ENCODE data around the gene GPRC5C.

The GPRC5C gene

DNA sequence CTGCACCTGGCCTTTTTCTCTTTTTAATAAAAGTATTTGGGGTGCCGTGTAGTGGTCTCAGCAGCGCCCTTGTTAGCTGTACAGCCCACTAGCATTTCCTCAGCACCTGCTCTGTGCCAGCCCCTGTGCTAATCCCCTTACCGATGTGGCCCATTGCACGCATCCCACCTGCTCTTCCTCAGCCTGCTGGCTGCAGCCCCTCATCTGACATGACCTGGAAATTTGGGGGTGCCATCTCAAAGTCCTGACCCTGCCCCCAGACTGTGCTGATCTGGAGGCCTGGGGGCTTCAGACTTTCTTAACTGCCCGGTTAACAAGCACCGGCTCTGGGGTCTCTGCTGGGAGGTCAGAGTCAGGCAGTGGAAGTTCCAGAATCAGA lies 10.4 kb downstream of the GPRC5C start:
- Histone ChIP-seq H3K27ac (ENCODE audit: low read length) (no peak overlapping the region), H3K27me3 (ENCODE audit: insufficient read depth, low read length, poor library complexity) (no peaks in the 10 kb centered on the region), H3K4me3 (ENCODE audit: low read depth in 1 of 2, low read length in 2 of 2) (no peak overlapping the region), H4K20me1 (ENCODE audit: insufficient read depth, low read length) (no peaks in the 10 kb centered on the region), H3K4me2 (ENCODE audit: insufficient read depth, low read length) (no peak overlapping the region), H3K9ac (ENCODE audit: low read depth, low read length) (no peak overlapping the region), H2AFZ (ENCODE audit: low read depth, low read length) (no peak overlapping the region), H3K36me3 (ENCODE audit: insufficient read depth, low read length) (no peaks in the 10 kb centered on the region), H3K79me2 (ENCODE audit: insufficient read depth, low read length) (no peaks in the 10 kb centered on the region), H3K4me1 (ENCODE audit: insufficient read depth, low read length) (no peaks in the 10 kb centered on the region), H3K9me3 (ENCODE audit: insufficient read depth, low read length, severe bottlenecking) (peaks cover 10% of the 10 kb centered on the region)
- DNase-seq (no peak), ATAC-seq (ENCODE audit: insufficient read depth, low read depth) (no peak)
- no peak for TF ChIP-seq EZH2 (IDR thresholded peaks at IDR 0.05; ENCODE audit: borderline replicate concordance, low read depth, low read length, severe bottlenecking)
- TF ChIP-seq, protein P1, sequence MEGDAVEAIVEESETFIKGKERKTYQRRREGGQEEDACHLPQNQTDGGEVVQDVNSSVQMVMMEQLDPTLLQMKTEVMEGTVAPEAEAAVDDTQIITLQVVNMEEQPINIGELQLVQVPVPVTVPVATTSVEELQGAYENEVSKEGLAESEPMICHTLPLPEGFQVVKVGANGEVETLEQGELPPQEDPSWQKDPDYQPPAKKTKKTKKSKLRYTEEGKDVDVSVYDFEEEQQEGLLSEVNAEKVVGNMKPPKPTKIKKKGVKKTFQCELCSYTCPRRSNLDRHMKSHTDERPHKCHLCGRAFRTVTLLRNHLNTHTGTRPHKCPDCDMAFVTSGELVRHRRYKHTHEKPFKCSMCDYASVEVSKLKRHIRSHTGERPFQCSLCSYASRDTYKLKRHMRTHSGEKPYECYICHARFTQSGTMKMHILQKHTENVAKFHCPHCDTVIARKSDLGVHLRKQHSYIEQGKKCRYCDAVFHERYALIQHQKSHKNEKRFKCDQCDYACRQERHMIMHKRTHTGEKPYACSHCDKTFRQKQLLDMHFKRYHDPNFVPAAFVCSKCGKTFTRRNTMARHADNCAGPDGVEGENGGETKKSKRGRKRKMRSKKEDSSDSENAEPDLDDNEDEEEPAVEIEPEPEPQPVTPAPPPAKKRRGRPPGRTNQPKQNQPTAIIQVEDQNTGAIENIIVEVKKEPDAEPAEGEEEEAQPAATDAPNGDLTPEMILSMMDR (IDR thresholded peaks at IDR 0.05; ENCODE audit: borderline replicate concordance, extremely low read depth, low read length, poor library complexity, severe bottlenecking) = no peak

DNA sequence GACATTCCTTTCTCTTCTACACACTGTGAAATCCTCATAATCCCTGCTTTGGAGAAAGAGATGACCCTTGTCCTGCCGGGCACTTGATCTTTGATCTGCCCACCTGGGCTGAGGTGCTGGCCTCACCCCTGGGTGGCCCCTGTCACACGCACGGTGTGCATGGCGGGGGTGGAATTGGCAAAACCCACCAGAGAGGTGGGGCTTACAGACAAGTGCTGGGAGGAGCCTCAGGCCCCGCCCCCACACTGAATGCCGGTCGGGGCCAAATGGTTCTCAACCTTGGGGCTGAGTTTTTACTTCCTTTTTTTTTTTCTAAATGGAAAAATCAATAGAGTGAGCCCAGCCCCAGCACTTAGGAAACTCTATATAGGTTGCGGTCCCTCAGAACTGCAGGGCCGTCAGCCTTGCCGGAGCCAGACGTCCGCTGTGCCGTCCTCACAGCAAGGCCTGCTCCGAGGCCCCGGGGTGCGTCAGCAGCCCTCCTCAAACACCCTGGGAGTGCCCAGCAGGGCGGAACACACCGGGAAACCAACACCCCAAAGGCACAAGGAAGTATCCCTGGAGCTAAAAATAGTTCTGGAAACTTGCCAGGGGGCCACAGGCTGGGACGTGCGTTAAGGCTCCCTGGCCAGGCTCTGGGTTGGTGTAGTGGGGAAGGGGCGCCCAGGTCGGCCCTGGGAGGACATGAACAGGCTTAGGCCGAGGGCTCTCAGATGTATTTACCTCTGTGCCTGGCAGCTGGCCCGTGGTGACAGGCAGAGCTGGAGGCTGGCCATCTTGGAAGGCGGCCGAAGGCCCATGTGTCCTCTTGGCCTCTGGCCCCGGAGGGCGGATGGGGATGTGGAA lies 11.0 kb downstream of the GPRC5C start:
- no peaks in the 10 kb centered on the region for H3K79me2 ChIP-seq (ENCODE audit: insufficient read depth, low read length)
- H3K36me3 ChIP-seq (ENCODE audit: insufficient read depth, low read length) = no peaks in the 10 kb centered on the region
- H2AFZ ChIP-seq (ENCODE audit: low read depth, low read length) = no peak overlapping the region
- H3K4me1 ChIP-seq (ENCODE audit: insufficient read depth, low read length) = no peaks in the 10 kb centered on the region
- ATAC-seq (ENCODE audit: insufficient read depth, low read depth) = no peak
- H3K27me3 ChIP-seq (ENCODE audit: insufficient read depth, low read length, poor library complexity) = no peaks in the 10 kb centered on the region
- no peak overlapping the region for H3K4me3 ChIP-seq (ENCODE audit: low read depth in 1 of 2, low read length in 2 of 2)
- H3K9ac ChIP-seq (ENCODE audit: low read depth, low read length) = no peak overlapping the region
- H3K4me2 ChIP-seq (ENCODE audit: insufficient read depth, low read length) = no peak overlapping the region
- no peak for DNase-seq
- TF ChIP-seq EZH2 (IDR thresholded peaks at IDR 0.05; ENCODE audit: borderline replicate concordance, low read depth, low read length, severe bottlenecking) = no peak
- H3K27ac ChIP-seq (ENCODE audit: low read length) = no peak overlapping the region
- no peaks in the 10 kb centered on the region; the same call in 1 of the 2 replicates for H4K20me1 ChIP-seq (ENCODE audit: insufficient read depth, low read length)
- peaks cover 6% of the 10 kb centered on the region for H3K9me3 ChIP-seq (ENCODE audit: insufficient read depth, low read length, severe bottlenecking)

DNA sequence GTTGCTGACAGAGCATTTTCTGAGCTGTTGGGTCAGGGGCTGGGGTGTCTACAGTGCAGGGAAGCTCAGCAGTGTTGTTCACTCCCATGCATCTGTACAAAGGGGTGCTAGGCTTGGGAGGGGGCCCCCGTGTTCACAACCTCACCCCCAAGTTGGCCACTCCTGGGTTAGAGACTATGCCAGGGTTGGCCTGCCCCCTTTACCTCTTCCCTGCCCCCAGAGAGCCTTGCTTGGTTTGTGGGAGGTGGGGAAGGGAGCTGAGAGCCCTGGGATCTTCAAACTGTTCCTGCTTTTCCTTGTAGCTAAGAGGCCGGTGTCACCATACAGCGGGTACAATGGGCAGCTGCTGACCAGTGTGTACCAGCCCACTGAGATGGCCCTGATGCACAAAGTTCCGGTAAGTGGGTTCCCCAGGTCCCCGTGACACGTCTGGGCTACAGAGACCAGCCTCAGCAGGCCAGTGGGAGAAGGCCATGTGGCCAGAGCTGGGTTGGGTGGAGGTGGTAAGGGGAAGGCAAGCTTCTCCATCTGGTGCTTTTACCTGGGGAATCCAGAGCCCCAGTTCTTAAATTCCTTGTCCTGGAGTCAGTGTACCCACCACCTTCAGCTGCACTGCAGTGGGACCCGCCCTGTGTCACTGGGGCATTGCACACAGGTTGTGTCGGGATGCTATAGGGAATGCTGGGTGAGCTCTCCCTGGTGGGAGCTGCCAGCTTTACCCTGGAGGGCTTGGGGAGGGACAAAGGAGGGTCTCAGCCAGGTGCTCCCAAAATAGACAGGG lies 11.8 kb downstream of the GPRC5C start:
- Histone ChIP-seq H3K9me3 (ENCODE audit: insufficient read depth, low read length, severe bottlenecking) (peaks cover 6% of the 10 kb centered on the region), H4K20me1 (ENCODE audit: insufficient read depth, low read length) (no peaks in the 10 kb centered on the region; the same call in 1 of the 2 replicates), H2AFZ (ENCODE audit: low read depth, low read length) (no peak overlapping the region), H3K27ac (ENCODE audit: low read length) (no peak overlapping the region), H3K9ac (ENCODE audit: low read depth, low read length) (no peak overlapping the region), H3K4me2 (ENCODE audit: insufficient read depth, low read length) (no peak overlapping the region), H3K36me3 (ENCODE audit: insufficient read depth, low read length) (no peaks in the 10 kb centered on the region), H3K4me1 (ENCODE audit: insufficient read depth, low read length) (no peaks in the 10 kb centered on the region), H3K4me3 (ENCODE audit: low read depth in 1 of 2, low read length in 2 of 2) (no peak overlapping the region), H3K27me3 (ENCODE audit: insufficient read depth, low read length, poor library complexity) (no peaks in the 10 kb centered on the region), H3K79me2 (ENCODE audit: insufficient read depth, low read length) (no peaks in the 10 kb centered on the region)
- TF ChIP-seq, protein P1 (IDR thresholded peaks at IDR 0.05; ENCODE audit: borderline replicate concordance, extremely low read depth, low read length, poor library complexity, severe bottlenecking) = no peak
- no peak for TF ChIP-seq EZH2 (IDR thresholded peaks at IDR 0.05; ENCODE audit: borderline replicate concordance, low read depth, low read length, severe bottlenecking)
- ATAC-seq (ENCODE audit: insufficient read depth, low read depth) (no peak), DNase-seq (no peak)

DNA sequence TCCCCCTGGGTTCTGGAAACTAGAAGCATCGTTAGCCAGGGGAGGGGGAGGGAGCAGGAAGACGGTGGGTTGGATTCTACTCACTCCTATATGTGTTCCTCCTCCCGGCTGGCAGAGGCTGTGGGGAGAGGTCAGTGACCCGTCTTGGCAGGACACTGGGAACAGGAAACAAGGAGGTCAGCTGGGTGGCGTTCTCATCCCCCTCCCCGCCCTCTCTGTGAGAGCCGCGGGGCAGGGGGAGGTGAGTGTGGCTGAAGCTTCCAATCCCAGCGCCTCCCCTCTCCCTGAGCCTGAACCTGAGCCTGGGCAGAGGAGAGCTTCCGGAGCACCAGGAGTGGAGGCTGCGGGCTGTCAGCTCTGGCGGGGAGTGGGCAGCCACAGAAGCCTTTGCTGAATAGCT lies 12.5 kb downstream of the GPRC5C start:
- Histone ChIP-seq H3K27ac (ENCODE audit: low read length) (no peak overlapping the region), H3K4me1 (ENCODE audit: insufficient read depth, low read length) (no peaks in the 10 kb centered on the region), H3K36me3 (ENCODE audit: insufficient read depth, low read length) (no peaks in the 10 kb centered on the region), H3K9me3 (ENCODE audit: insufficient read depth, low read length, severe bottlenecking) (peaks cover 2% of the 10 kb centered on the region), H3K4me3 (ENCODE audit: low read depth in 1 of 2, low read length in 2 of 2) (no peak overlapping the region), H3K79me2 (ENCODE audit: insufficient read depth, low read length) (no peaks in the 10 kb centered on the region), H4K20me1 (ENCODE audit: insufficient read depth, low read length) (no peaks in the 10 kb centered on the region; the same call in 1 of the 2 replicates), H3K4me2 (ENCODE audit: insufficient read depth, low read length) (no peak overlapping the region), H3K27me3 (ENCODE audit: insufficient read depth, low read length, poor library complexity) (no peaks in the 10 kb centered on the region), H3K9ac (ENCODE audit: low read depth, low read length) (no peak overlapping the region), H2AFZ (ENCODE audit: low read depth, low read length) (no peak overlapping the region)
- ATAC-seq (ENCODE audit: insufficient read depth, low read depth) (no peak), DNase-seq (no peak)
- TF ChIP-seq, protein P1 (IDR thresholded peaks at IDR 0.05; ENCODE audit: borderline replicate concordance, extremely low read depth, low read length, poor library complexity, severe bottlenecking) = no peak
- no peak for TF ChIP-seq EZH2 (IDR thresholded peaks at IDR 0.05; ENCODE audit: borderline replicate concordance, low read depth, low read length, severe bottlenecking)

All from DND-41 (cell line).